ENCODE measurements around the gene IL6. TPM values are rescaled to one million over a fixed set of nuclear protein-coding genes. Genes with fewer than 3 reads are reported as not detected.
"Not testable (repeated sequence)": the region's sequence is repeated elsewhere in the genome, so short reads cannot be mapped to it uniquely, and the experiment has no call there.

Gene IL6
- total RNA-seq: 1.6 TPM
- 0.58 TPM for polyA plus RNA-seq (ENCODE audit: insufficient read depth, low read depth, low replicate concordance)
- long read RNA-seq, donor 1: 0 reads
- long read RNA-seq, donor 2: 0 reads
- long read RNA-seq, donor 3: 0 reads
- long read RNA-seq, donor 4: 0 reads
- long read RNA-seq, donor 5: 0 reads
- long read RNA-seq, donor 6: 0 reads
- long read RNA-seq, donor 7: 0 reads
- long read RNA-seq, donor 8: 0 reads
- long read RNA-seq, donor 9: 0 reads
- long read RNA-seq, donor 10: 0 reads

- H3K4me3 ChIP-seq (ENCODE audit: low read length in 3 of 3): peak within 1 kb of the TSS in 2 of 3 donors; percentile 36 to 50
- FAIRE-seq (no peak), DNase-seq (peak; percentile 68 to 96 (median 78))
- TF ChIP-seq CTCF (IDR thresholded peaks at IDR 0.05; ENCODE audit: borderline replicate concordance, extremely low read depth, insufficient read depth): no peak
- H3K4me1 ChIP-seq (ENCODE audit: control insufficient read depth in 2 of 3, insufficient read depth in 2 of 3, low read depth in 1 of 3, low read length in 3 of 3): peaks cover 0 to 14% (median 7%) of the 10 kb centered on the region in 3 donors
- H3K27ac ChIP-seq (ENCODE audit: low read depth in 2 of 2, low read length in 2 of 2): no peak within 1 kb of the TSS
- no peaks in the 10 kb centered on the region for H3K9me3 ChIP-seq (ENCODE audit: control insufficient read depth in 2 of 3, insufficient read depth in 1 of 3, low read length in 3 of 3)
- intact Hi-C loops (cut with DNase I): loop anchor here (10.0 kb wide), 1 partner anchor 172 kb away; no protein-coding TSS in a partner anchor
- H3K27me3 ChIP-seq (ENCODE audit: control insufficient read depth, insufficient read depth, low read length): no peaks in the 10 kb centered on the region
- no peak within 1 kb of the TSS for H3K9ac ChIP-seq (ENCODE audit: low read length in 3 of 3)
- H3K36me3 ChIP-seq (ENCODE audit: control insufficient read depth in 2 of 3, insufficient read depth in 3 of 3, low read length in 3 of 3): no peaks in the 10 kb centered on the region
Measured at GRCh38 chr7:22726907-22727713, at the start of gene IL6. IL6 (plus strand) TSS chr7:22727200; CDS start chr7:22727263, 63 bp downstream.

- FAIRE-seq; H3K36me3 ChIP-seq (ENCODE audit: control insufficient read depth in 2 of 3, insufficient read depth in 3 of 3, low read length in 3 of 3); DNase-seq; H3K9ac ChIP-seq (ENCODE audit: low read length in 3 of 3); intact Hi-C loops (cut with DNase I); H3K4me3 ChIP-seq (ENCODE audit: low read length in 3 of 3); H3K4me1 ChIP-seq (ENCODE audit: control insufficient read depth in 2 of 3, insufficient read depth in 2 of 3, low read depth in 1 of 3, low read length in 3 of 3); H3K9me3 ChIP-seq (ENCODE audit: control insufficient read depth in 2 of 3, insufficient read depth in 1 of 3, low read length in 3 of 3); H3K27ac ChIP-seq (ENCODE audit: low read depth in 2 of 2, low read length in 2 of 2); H3K27me3 ChIP-seq (ENCODE audit: control insufficient read depth, insufficient read depth, low read length): not testable (repeated sequence)
Measured at GRCh38 chr7:22677263-22677662, 49.7 kb upstream of the IL6 start.

GRCh38 chr7:22677680-22678079 is 49.3 kb upstream of the IL6 start:
- Histone ChIP-seq H3K36me3 (ENCODE audit: control insufficient read depth in 2 of 3, insufficient read depth in 3 of 3, low read length in 3 of 3) (no peaks in the 10 kb centered on the region), H3K9ac (ENCODE audit: low read length in 3 of 3) (no peak overlapping the region), H3K27ac (ENCODE audit: low read depth in 2 of 2, low read length in 2 of 2) (no peak overlapping the region), H3K4me1 (ENCODE audit: control insufficient read depth in 2 of 3, insufficient read depth in 2 of 3, low read depth in 1 of 3, low read length in 3 of 3) (peaks cover 0 to 2% (median 0%) of the 10 kb centered on the region in 3 donors), H3K27me3 (ENCODE audit: control insufficient read depth, insufficient read depth, low read length) (no peaks in the 10 kb centered on the region), H3K9me3 (ENCODE audit: control insufficient read depth in 2 of 3, insufficient read depth in 1 of 3, low read length in 3 of 3) (no peaks in the 10 kb centered on the region), H3K4me3 (ENCODE audit: low read length in 3 of 3) (no peak overlapping the region)
- no peak for DNase-seq
- FAIRE-seq: no peak
- intact Hi-C loops (cut with DNase I): no loop called here
- no peak for TF ChIP-seq CTCF (IDR thresholded peaks at IDR 0.05; ENCODE audit: borderline replicate concordance, extremely low read depth, insufficient read depth)

- no peak for TF ChIP-seq CTCF (IDR thresholded peaks at IDR 0.05; ENCODE audit: borderline replicate concordance, extremely low read depth, insufficient read depth)
- H3K4me3 ChIP-seq (ENCODE audit: low read length in 3 of 3): no peak overlapping the region
Measured at GRCh38 chr7:22680482-22680911, 46.5 kb upstream of the IL6 start.

More at GRCh38 chr7:22680482-22680911, 46.5 kb upstream of the IL6 start:
- no peaks in the 10 kb centered on the region for H3K9me3 ChIP-seq (ENCODE audit: control insufficient read depth in 2 of 3, insufficient read depth in 1 of 3, low read length in 3 of 3)
- no peak overlapping the region for H3K9ac ChIP-seq (ENCODE audit: low read length in 3 of 3)
- intact Hi-C loops (cut with DNase I): no loop called here
- no peak for FAIRE-seq
- H3K27me3 ChIP-seq (ENCODE audit: control insufficient read depth, insufficient read depth, low read length): no peaks in the 10 kb centered on the region
- no peak for DNase-seq
- H3K27ac ChIP-seq (ENCODE audit: low read depth in 2 of 2, low read length in 2 of 2): no peak overlapping the region
- H3K36me3 ChIP-seq (ENCODE audit: control insufficient read depth in 2 of 3, insufficient read depth in 3 of 3, low read length in 3 of 3): no peaks in the 10 kb centered on the region
- peaks cover 0 to 2% (median 0%) of the 10 kb centered on the region in 3 donors for H3K4me1 ChIP-seq (ENCODE audit: control insufficient read depth in 2 of 3, insufficient read depth in 2 of 3, low read depth in 1 of 3, low read length in 3 of 3)

Measured in kidney (tissue), 22 donors.